HG02571 (cell line): Measurements from ENCODE around the gene DSTN.
A peak's percentile ranks its signal among the peaks of the same experiment; 100 is the strongest.

Experiments
- ATAC-seq: cut with Tn5 transposase; IDR thresholded peaks from one replicate; pipeline ENCODE4 v1.9.1; 2021; ENCODE audit warnings: mild to moderate bottlenecking, moderate library complexity; ENCODE audit not compliant: unreplicated experiment

Gene DSTN

GRCh38 chr20:17569616-17570346 is at the start of gene DSTN:
Gene DSTN, plus strand, starts transcription at chr20:17570075. Its CDS starts 134 bp downstream, at chr20:17570209.
- ATAC-seq: peak; percentile 93

GRCh38 chr20:17520583-17520982 is 49.3 kb upstream of the DSTN start:
- no peak for ATAC-seq

- no peak for ATAC-seq
Observed at GRCh38 chr20:17522528-17522927, 47.3 kb upstream of the DSTN start.

- ATAC-seq: no peak
Observed at GRCh38 chr20:17523326-17523725, 46.5 kb upstream of the DSTN start.

GRCh38 chr20:17524560-17524959 is 45.3 kb upstream of the DSTN start:
- no peak for ATAC-seq

GRCh38 chr20:17525132-17525531 is 44.7 kb upstream of the DSTN start:
- no peak for ATAC-seq

- ATAC-seq: no peak
Observed at GRCh38 chr20:17525650-17526049, 44.2 kb upstream of the DSTN start.

- ATAC-seq: no peak
Observed at GRCh38 chr20:17529586-17529985, 40.3 kb upstream of the DSTN start.

- ATAC-seq: no peak
Observed at GRCh38 chr20:17530153-17530552, 39.7 kb upstream of the DSTN start.

GRCh38 chr20:17530716-17531664 is 38.9 kb upstream of the DSTN start, which contains the start of gene BFSP1:
Gene BFSP1, minus strand, starts transcription at chr20:17531379. Its CDS starts 50 bp downstream, at chr20:17531329.
- ATAC-seq: no peak

GRCh38 chr20:17531665-17532025 is 38.2 kb upstream of the DSTN start:
- no peak for ATAC-seq

- ATAC-seq: no peak
Observed at GRCh38 chr20:17533396-17533795, 36.5 kb upstream of the DSTN start.

- ATAC-seq: no peak
Observed at GRCh38 chr20:17534077-17534476, 35.8 kb upstream of the DSTN start.

- ATAC-seq: peak; percentile 77
Observed at GRCh38 chr20:17536944-17537444, 32.9 kb upstream of the DSTN start.

GRCh38 chr20:17537959-17538358 is 31.9 kb upstream of the DSTN start:
- no peak for ATAC-seq

- peak; percentile 63 for ATAC-seq
Observed at GRCh38 chr20:17538517-17539170, 31.2 kb upstream of the DSTN start.

- ATAC-seq: no peak
Observed at GRCh38 chr20:17541596-17541995, 28.3 kb upstream of the DSTN start.

- no peak for ATAC-seq
Observed at GRCh38 chr20:17541996-17542395, 27.9 kb upstream of the DSTN start.

- ATAC-seq: no peak
Observed at GRCh38 chr20:17542481-17542880, 27.4 kb upstream of the DSTN start.

- no peak for ATAC-seq
Observed at GRCh38 chr20:17542993-17543412, 26.9 kb upstream of the DSTN start.

- no peak for ATAC-seq
Observed at GRCh38 chr20:17543531-17544131, 26.2 kb upstream of the DSTN start.
